Smooth muscle cell (in vitro differentiated cells): ENCODE measurements around the gene CRISP3. TPM values are rescaled to one million over a fixed set of nuclear protein-coding genes. Genes with fewer than 3 reads are reported as not detected.

Experiments
- DNase-seq: peaks from one replicate; lab custom pipeline; 2025; ENCODE audit not compliant: unreplicated experiment; lab: John Stamatoyannopoulos, UW
- H2AFZ ChIP-seq: fragments of 200-600 bp; sonication (generic); 2 replicates; pipeline ENCODE4 v1.6.0; 2016; ENCODE audit warnings: antibody characterized with exemption, low read depth, mild to moderate bottlenecking
- H3F3A ChIP-seq: fragments of 200-600 bp; sonication (generic); 2 replicates; pipeline ENCODE4 v1.6.0; 2017; ENCODE audit warnings: antibody characterized with exemption, low read depth
- H3K27ac ChIP-seq: fragments of 200-600 bp; sonication (generic); 2 replicates; pipeline ENCODE4 v1.5.1; 2016; ENCODE audit warnings: low read depth, mild to moderate bottlenecking
- H3K27me3 ChIP-seq: fragments of 200-600 bp; sonication (generic); 2 replicates; pipeline ENCODE4 v1.6.1; 2016; ENCODE audit warnings: low read depth, mild to moderate bottlenecking
- H3K36me3 ChIP-seq: fragments of 200-600 bp; sonication (generic); 2 replicates; pipeline ENCODE4 v1.5.1; 2016; ENCODE audit warnings: low read depth
- H3K4me1 ChIP-seq: fragments of 200-600 bp; sonication (generic); 2 replicates; pipeline ENCODE4 v1.5.1; 2016; ENCODE audit warnings: low read depth
- H3K4me2 ChIP-seq: fragments of 200-600 bp; sonication (generic); 2 replicates; pipeline ENCODE4 v1.6.0; 2016; ENCODE audit warnings: mild to moderate bottlenecking
- H3K4me3 ChIP-seq: fragments of 200-600 bp; sonication (generic); 2 replicates; pipeline ENCODE4 v1.5.1; 2016; ENCODE audit warnings: mild to moderate bottlenecking
- H3K79me2 ChIP-seq: fragments of 200-600 bp; sonication (generic); 2 replicates; pipeline ENCODE4 v1.6.0; 2016; ENCODE audit warnings: low read depth, mild to moderate bottlenecking
- H3K9ac ChIP-seq: fragments of 200-600 bp; sonication (generic); 2 replicates; pipeline ENCODE4 v1.6.0; 2016; ENCODE audit warnings: low read depth
- H3K9me3 ChIP-seq: fragments of 200-600 bp; sonication (generic); replicated peaks from 2 replicates; pipeline ENCODE4 v1.5.1; 2016; ENCODE audit warnings: low read depth
- H4K20me1 ChIP-seq: fragments of 200-600 bp; sonication (generic); 2 replicates; pipeline ENCODE4 v1.6.0; 2016; ENCODE audit warnings: low read depth
- CTCF ChIP-seq: fragments of 200-600 bp; sonication (generic); IDR thresholded peaks from 2 replicates; pipeline ENCODE4 v1.5.1; 2017; ENCODE audit warnings: borderline replicate concordance, mild to moderate bottlenecking, antibody characterized with exemption; ENCODE audit not compliant: insufficient read depth, poor library complexity, severe bottlenecking
- WGBS: methylation state at CpG from one replicate; pipeline ENCODE4 v1.1.7; 2016; ENCODE audit warnings: low lambda C conversion rate; 5-methylcytosine and 5-hydroxymethylcytosine counted together
- polyA plus RNA-seq: library from polyadenylated mRNA; unstranded; fragments of >200 nt; fragmentation: Nextera tagmentation; extraction: Ambion mirVana; gene quantifications from 2 replicates; pipeline ENCODE4 v1.2.1, GENCODE V29; 2016
- total RNA-seq: library from RNA; depleted of rRNA; stranded (reverse); fragments of >200 nt; gene quantifications from 2 replicates; pipeline ENCODE4 v1.2.3, GENCODE V29; 2014

Gene CRISP3
- total and polyA plus RNA-seq, 2 experiments from 2014 or later = 4.3 TPM; not detected in 1

GRCh38 chr6:49772285-49772684, 28.1 kb upstream of the CRISP3 start:
- H3K9ac ChIP-seq = no peak overlapping the region
- H3K9me3 ChIP-seq = no peaks in the 10 kb centered on the region
- DNase-seq = no peak
- H3K27ac ChIP-seq = no peak overlapping the region
- H4K20me1 ChIP-seq = no peaks in the 10 kb centered on the region
- no peaks in the 10 kb centered on the region for H3K79me2 ChIP-seq
- no peak overlapping the region for H3K4me3 ChIP-seq
- TF ChIP-seq CTCF = no peak
- no peaks in the 10 kb centered on the region for H3K27me3 ChIP-seq
- H2AFZ ChIP-seq = no peak overlapping the region
- no peaks in the 10 kb centered on the region for H3F3A ChIP-seq
- no peak overlapping the region for H3K4me2 ChIP-seq
- no peaks in the 10 kb centered on the region for H3K36me3 ChIP-seq
- H3K4me1 ChIP-seq = no peaks in the 10 kb centered on the region
- WGBS = 30% methylated on average over 5 of the region's 5 CpGs

- no peaks in the 10 kb centered on the region for H3K9me3 ChIP-seq
- no peak overlapping the region for H3K4me3 ChIP-seq
- H3K27me3 ChIP-seq = no peaks in the 10 kb centered on the region
- no peaks in the 10 kb centered on the region for H3K36me3 ChIP-seq
- H3K4me2 ChIP-seq = no peak overlapping the region
- no peak overlapping the region for H2AFZ ChIP-seq
- H3K79me2 ChIP-seq = no peaks in the 10 kb centered on the region
- TF ChIP-seq CTCF = no peak
- no peaks in the 10 kb centered on the region for H3F3A ChIP-seq
- DNase-seq = no peak
- H3K4me1 ChIP-seq = no peaks in the 10 kb centered on the region
- H3K27ac ChIP-seq = no peak overlapping the region
- no peaks in the 10 kb centered on the region for H4K20me1 ChIP-seq
- WGBS = 83% methylated on average over 2 of the region's 2 CpGs
- no peak overlapping the region for H3K9ac ChIP-seq
These were observed 22.6 kb upstream of the CRISP3 start for GRCh38 chr6:49766762-49767161.

GRCh38 chr6:49764571-49765236, 20.5 kb upstream of the CRISP3 start:
- 93% methylated on average over 2 of the region's 2 CpGs for WGBS
- Histone ChIP-seq H3K4me3 (no peak overlapping the region), H2AFZ (no peak overlapping the region), H3K9me3 (no peaks in the 10 kb centered on the region), H3K4me2 (no peak overlapping the region), H3K4me1 (no peaks in the 10 kb centered on the region), H3K27me3 (no peaks in the 10 kb centered on the region), H3K9ac (no peak overlapping the region), H4K20me1 (no peaks in the 10 kb centered on the region), H3K27ac (no peak overlapping the region), H3K36me3 (no peaks in the 10 kb centered on the region), H3K79me2 (no peaks in the 10 kb centered on the region), H3F3A (no peaks in the 10 kb centered on the region)
- TF ChIP-seq CTCF = no peak
- no peak for DNase-seq

GRCh38 chr6:49743429-49743828, 759 bp downstream of the CRISP3 start:
- Histone ChIP-seq H3K79me2 (no peaks in the 10 kb centered on the region), H3K4me1 (no peaks in the 10 kb centered on the region), H3F3A (no peaks in the 10 kb centered on the region), H3K4me3 (no peak overlapping the region), H3K27me3 (no peaks in the 10 kb centered on the region), H3K9me3 (no peaks in the 10 kb centered on the region), H3K27ac (no peak overlapping the region), H4K20me1 (no peaks in the 10 kb centered on the region), H3K9ac (no peak overlapping the region), H2AFZ (no peak overlapping the region), H3K4me2 (no peak overlapping the region), H3K36me3 (no peaks in the 10 kb centered on the region)
- DNase-seq = no peak
- 75% methylated on average over 4 of the region's 4 CpGs for WGBS
- TF ChIP-seq CTCF = no peak
